ENCODE data around the gene OR10A2.

The OR10A2 gene

GRCh38 chr11:6862961-6863360 is at the start of gene OR10A2:
Gene OR10A2, plus strand, starts transcription at chr11:6863057. Its CDS starts 6,698 bp downstream, at chr11:6869755.
- Histone ChIP-seq H3K4me3 (ENCODE audit: low read length in 2 of 2) (no peak within 1 kb of the TSS), H3K9ac (ENCODE audit: low read depth in 1 of 2, low read length in 2 of 2) (no peak within 1 kb of the TSS), H3K27me3 (ENCODE audit: control insufficient read depth in 2 of 2, insufficient read depth in 2 of 2, low read length in 2 of 2) (no peaks in the 10 kb centered on the region), H3K36me3 (ENCODE audit: control insufficient read depth in 2 of 2, insufficient read depth in 2 of 2, low read length in 2 of 2) (no peaks in the 10 kb centered on the region), H3K27ac (ENCODE audit: low read depth in 2 of 2, low read length in 2 of 2) (no peak within 1 kb of the TSS), H3K9me3 (ENCODE audit: control insufficient read depth in 2 of 2, low read length in 2 of 2) (no peaks in the 10 kb centered on the region), H3K4me1 (ENCODE audit: control insufficient read depth in 2 of 2, insufficient read depth in 2 of 2, low read length in 2 of 2) (no peaks in the 10 kb centered on the region)

DNA sequence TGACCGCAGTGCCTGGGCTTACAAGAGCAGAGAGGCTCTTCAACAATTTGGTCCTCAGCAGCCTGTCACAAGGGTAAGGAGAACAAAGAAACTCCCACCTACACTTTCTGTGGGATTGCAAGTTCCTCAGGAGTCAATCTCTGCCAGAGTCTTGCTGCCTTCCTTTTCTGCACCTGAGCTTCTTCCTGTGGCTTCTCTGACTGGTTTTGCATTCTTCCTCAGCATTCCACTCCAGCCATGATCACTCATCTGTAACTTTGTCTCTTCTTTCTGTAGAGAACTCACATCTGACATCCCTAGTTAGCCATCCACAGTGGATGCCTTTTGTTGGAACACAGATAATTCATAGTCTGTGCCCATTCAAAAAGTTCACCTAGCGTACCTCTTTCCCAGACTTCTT is 49.2 kb upstream of the OR10A2 start:
- Histone ChIP-seq H3K36me3 (ENCODE audit: control insufficient read depth in 2 of 2, insufficient read depth in 2 of 2, low read length in 2 of 2) (no peaks in the 10 kb centered on the region), H3K9ac (ENCODE audit: low read depth in 1 of 2, low read length in 2 of 2) (no peak overlapping the region), H3K4me1 (ENCODE audit: control insufficient read depth in 2 of 2, insufficient read depth in 2 of 2, low read length in 2 of 2) (no peaks in the 10 kb centered on the region), H3K27me3 (ENCODE audit: control insufficient read depth in 2 of 2, insufficient read depth in 2 of 2, low read length in 2 of 2) (peaks cover 0 to 2% of the 10 kb centered on the region in 2 donors), H3K27ac (ENCODE audit: low read depth in 2 of 2, low read length in 2 of 2) (no peak overlapping the region), H3K9me3 (ENCODE audit: control insufficient read depth in 2 of 2, low read length in 2 of 2) (no peaks in the 10 kb centered on the region), H3K4me3 (ENCODE audit: low read length in 2 of 2) (no peak overlapping the region)

DNA sequence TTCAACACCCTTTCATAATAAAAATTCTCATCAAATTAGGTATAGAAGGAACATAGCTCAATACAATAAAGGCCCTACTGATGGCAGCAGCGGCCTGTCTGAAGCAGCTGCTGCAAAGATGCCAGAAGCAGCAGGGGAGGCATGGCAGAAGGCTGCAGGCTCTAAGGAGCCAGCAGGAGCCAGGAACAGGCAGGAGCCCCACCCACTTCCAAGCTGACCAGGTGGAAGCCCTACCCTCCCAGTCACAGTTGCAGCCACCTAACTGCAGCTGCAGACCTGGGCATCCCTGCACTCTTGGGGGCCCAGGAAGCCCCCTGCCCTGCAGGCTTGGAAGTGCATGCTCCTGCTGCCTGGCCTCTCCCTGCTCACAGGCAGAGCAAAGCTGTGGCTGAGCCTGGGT is 45.2 kb upstream of the OR10A2 start:
- no peak overlapping the region for H3K9ac ChIP-seq (ENCODE audit: low read depth in 1 of 2, low read length in 2 of 2)
- H3K4me3 ChIP-seq (ENCODE audit: low read length in 2 of 2): no peak overlapping the region
- H3K4me1 ChIP-seq (ENCODE audit: control insufficient read depth in 2 of 2, insufficient read depth in 2 of 2, low read length in 2 of 2): no peaks in the 10 kb centered on the region
- peaks cover 0 to 2% of the 10 kb centered on the region in 2 donors for H3K27me3 ChIP-seq (ENCODE audit: control insufficient read depth in 2 of 2, insufficient read depth in 2 of 2, low read length in 2 of 2)
- H3K36me3 ChIP-seq (ENCODE audit: control insufficient read depth in 2 of 2, insufficient read depth in 2 of 2, low read length in 2 of 2): no peaks in the 10 kb centered on the region
- no peaks in the 10 kb centered on the region for H3K9me3 ChIP-seq (ENCODE audit: control insufficient read depth in 2 of 2, low read length in 2 of 2)
- H3K27ac ChIP-seq (ENCODE audit: low read depth in 2 of 2, low read length in 2 of 2): no peak overlapping the region

DNA sequence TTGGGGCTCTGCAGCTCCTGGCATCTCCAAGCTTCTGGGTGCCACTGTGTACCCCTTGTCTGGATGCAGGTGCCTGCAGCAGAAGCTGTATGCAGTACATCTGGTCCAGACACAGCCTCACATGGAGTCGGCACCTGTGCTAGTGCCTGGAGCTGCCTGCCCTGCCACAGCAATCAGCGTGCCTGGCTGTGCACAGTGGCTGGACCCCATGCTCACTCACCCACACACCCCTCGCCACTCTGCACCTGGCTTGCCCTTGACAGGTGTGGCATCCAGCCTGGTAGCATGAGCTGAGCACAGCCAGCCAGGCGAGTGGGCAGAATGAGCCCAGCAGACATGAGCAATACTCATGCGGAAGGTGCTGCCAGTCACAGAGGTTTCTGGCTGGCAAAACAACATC is 43.9 kb upstream of the OR10A2 start:
- Histone ChIP-seq H3K9me3 (ENCODE audit: control insufficient read depth in 2 of 2, low read length in 2 of 2) (no peaks in the 10 kb centered on the region), H3K27ac (ENCODE audit: low read depth in 2 of 2, low read length in 2 of 2) (no peak overlapping the region), H3K4me3 (ENCODE audit: low read length in 2 of 2) (no peak overlapping the region), H3K9ac (ENCODE audit: low read depth in 1 of 2, low read length in 2 of 2) (no peak overlapping the region), H3K27me3 (ENCODE audit: control insufficient read depth in 2 of 2, insufficient read depth in 2 of 2, low read length in 2 of 2) (no peaks in the 10 kb centered on the region), H3K36me3 (ENCODE audit: control insufficient read depth in 2 of 2, insufficient read depth in 2 of 2, low read length in 2 of 2) (no peaks in the 10 kb centered on the region), H3K4me1 (ENCODE audit: control insufficient read depth in 2 of 2, insufficient read depth in 2 of 2, low read length in 2 of 2) (no peaks in the 10 kb centered on the region)

DNA sequence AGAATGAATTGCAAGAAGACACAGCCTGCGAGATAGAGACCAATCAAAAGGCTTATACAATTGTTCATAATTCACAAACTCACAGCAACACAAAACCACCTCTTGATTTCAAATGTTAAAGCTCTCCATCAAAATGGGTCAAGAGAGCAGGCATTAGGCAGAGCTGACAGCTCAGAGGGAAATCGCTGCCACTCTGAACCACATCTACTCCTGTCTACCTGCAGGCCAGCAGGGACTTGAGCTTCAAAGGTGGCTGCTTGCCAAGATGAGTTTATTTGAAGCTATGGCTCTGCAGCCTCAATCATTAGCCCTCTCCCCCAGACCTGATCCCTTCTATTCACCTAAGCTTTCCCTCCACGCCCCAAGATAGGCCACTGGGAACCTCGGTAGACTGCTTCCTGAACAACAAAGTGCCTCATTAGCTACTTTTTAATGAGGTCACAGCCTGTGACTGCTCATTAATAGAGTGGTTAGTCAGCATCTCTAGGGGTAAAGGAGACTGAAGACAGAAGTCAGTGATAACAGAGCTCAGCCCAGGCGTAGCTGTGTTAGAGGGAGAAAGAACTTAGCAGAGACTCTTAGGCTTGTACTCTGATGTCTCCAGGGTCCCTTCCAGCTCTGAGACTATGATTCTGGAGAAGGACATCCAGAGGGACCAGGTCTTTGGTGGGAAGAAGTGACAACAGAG is 38.6 kb upstream of the OR10A2 start:
- Histone ChIP-seq H3K9ac (ENCODE audit: low read depth in 1 of 2, low read length in 2 of 2) (no peak overlapping the region), H3K27ac (ENCODE audit: low read depth in 2 of 2, low read length in 2 of 2) (no peak overlapping the region), H3K36me3 (ENCODE audit: control insufficient read depth in 2 of 2, insufficient read depth in 2 of 2, low read length in 2 of 2) (no peaks in the 10 kb centered on the region), H3K4me3 (ENCODE audit: low read length in 2 of 2) (no peak overlapping the region), H3K9me3 (ENCODE audit: control insufficient read depth in 2 of 2, low read length in 2 of 2) (no peaks in the 10 kb centered on the region), H3K27me3 (ENCODE audit: control insufficient read depth in 2 of 2, insufficient read depth in 2 of 2, low read length in 2 of 2) (no peaks in the 10 kb centered on the region), H3K4me1 (ENCODE audit: control insufficient read depth in 2 of 2, insufficient read depth in 2 of 2, low read length in 2 of 2) (no peaks in the 10 kb centered on the region)

DNA sequence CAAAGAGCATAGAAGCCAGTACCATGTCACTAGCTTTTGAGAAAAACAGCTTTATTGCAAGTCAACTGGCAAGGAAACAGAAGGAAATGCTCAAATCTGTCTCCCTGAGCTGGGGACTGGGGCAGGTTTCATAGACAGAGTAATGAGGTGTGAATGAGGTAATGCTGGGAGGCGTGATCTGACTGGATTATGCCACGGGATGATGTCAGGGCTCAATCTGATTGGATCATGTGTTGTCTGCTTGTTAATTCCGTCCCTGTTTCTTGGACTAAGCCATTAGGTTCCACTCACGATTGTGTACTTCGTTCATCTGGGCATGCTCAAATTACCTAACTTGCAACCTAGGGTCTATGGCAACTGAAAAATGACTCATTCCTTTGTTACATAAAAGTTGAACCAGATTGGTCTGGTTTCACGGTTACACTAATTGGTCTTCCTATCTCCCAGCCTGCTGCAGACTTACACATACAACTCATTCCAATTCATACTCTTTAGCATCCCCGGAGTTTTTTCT is 37.6 kb upstream of the OR10A2 start:
- no peaks in the 10 kb centered on the region for H3K9me3 ChIP-seq (ENCODE audit: control insufficient read depth in 2 of 2, low read length in 2 of 2)
- H3K36me3 ChIP-seq (ENCODE audit: control insufficient read depth in 2 of 2, insufficient read depth in 2 of 2, low read length in 2 of 2): no peaks in the 10 kb centered on the region
- H3K9ac ChIP-seq (ENCODE audit: low read depth in 1 of 2, low read length in 2 of 2): no peak overlapping the region
- H3K27ac ChIP-seq (ENCODE audit: low read depth in 2 of 2, low read length in 2 of 2): no peak overlapping the region
- no peaks in the 10 kb centered on the region for H3K4me1 ChIP-seq (ENCODE audit: control insufficient read depth in 2 of 2, insufficient read depth in 2 of 2, low read length in 2 of 2)
- H3K4me3 ChIP-seq (ENCODE audit: low read length in 2 of 2): no peak overlapping the region
- H3K27me3 ChIP-seq (ENCODE audit: control insufficient read depth in 2 of 2, insufficient read depth in 2 of 2, low read length in 2 of 2): no peaks in the 10 kb centered on the region

- no peak overlapping the region for H3K27ac ChIP-seq (ENCODE audit: low read depth in 2 of 2, low read length in 2 of 2)
- H3K9me3 ChIP-seq (ENCODE audit: control insufficient read depth in 2 of 2, low read length in 2 of 2): no peaks in the 10 kb centered on the region
- no peaks in the 10 kb centered on the region for H3K27me3 ChIP-seq (ENCODE audit: control insufficient read depth in 2 of 2, insufficient read depth in 2 of 2, low read length in 2 of 2)
- no peak overlapping the region for H3K9ac ChIP-seq (ENCODE audit: low read depth in 1 of 2, low read length in 2 of 2)
- no peak overlapping the region for H3K4me3 ChIP-seq (ENCODE audit: low read length in 2 of 2)
- no peaks in the 10 kb centered on the region for H3K36me3 ChIP-seq (ENCODE audit: control insufficient read depth in 2 of 2, insufficient read depth in 2 of 2, low read length in 2 of 2)
- H3K4me1 ChIP-seq (ENCODE audit: control insufficient read depth in 2 of 2, insufficient read depth in 2 of 2, low read length in 2 of 2): no peaks in the 10 kb centered on the region
Measured at GRCh38 chr11:6828103-6828502, 34.8 kb upstream of the OR10A2 start.

DNA sequence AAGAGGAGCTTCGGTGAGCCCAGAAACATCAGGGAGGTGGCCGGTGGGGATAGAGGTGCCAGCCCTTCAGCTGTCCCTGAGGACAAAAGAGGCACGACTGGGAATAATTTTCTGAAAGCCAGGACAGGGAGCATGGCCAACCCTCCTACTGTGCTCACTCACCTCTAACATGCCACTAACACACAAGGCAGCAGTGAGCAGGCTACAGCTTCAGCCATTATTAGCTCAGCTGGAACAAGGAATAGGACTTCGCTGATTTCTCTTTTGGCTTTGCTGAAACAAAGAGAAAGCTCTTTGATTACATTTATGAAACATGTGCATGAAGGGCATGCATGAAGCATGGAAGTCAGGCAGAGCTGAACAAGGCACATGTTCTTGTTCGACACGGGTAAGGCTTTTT is 29.5 kb upstream of the OR10A2 start:
- no peaks in the 10 kb centered on the region for H3K27me3 ChIP-seq (ENCODE audit: control insufficient read depth in 2 of 2, insufficient read depth in 2 of 2, low read length in 2 of 2)
- H3K36me3 ChIP-seq (ENCODE audit: control insufficient read depth in 2 of 2, insufficient read depth in 2 of 2, low read length in 2 of 2): no peaks in the 10 kb centered on the region
- H3K4me3 ChIP-seq (ENCODE audit: low read length in 2 of 2): no peak overlapping the region
- H3K9me3 ChIP-seq (ENCODE audit: control insufficient read depth in 2 of 2, low read length in 2 of 2): no peaks in the 10 kb centered on the region
- no peak overlapping the region for H3K9ac ChIP-seq (ENCODE audit: low read depth in 1 of 2, low read length in 2 of 2)
- H3K27ac ChIP-seq (ENCODE audit: low read depth in 2 of 2, low read length in 2 of 2): no peak overlapping the region
- H3K4me1 ChIP-seq (ENCODE audit: control insufficient read depth in 2 of 2, insufficient read depth in 2 of 2, low read length in 2 of 2): no peaks in the 10 kb centered on the region

DNA sequence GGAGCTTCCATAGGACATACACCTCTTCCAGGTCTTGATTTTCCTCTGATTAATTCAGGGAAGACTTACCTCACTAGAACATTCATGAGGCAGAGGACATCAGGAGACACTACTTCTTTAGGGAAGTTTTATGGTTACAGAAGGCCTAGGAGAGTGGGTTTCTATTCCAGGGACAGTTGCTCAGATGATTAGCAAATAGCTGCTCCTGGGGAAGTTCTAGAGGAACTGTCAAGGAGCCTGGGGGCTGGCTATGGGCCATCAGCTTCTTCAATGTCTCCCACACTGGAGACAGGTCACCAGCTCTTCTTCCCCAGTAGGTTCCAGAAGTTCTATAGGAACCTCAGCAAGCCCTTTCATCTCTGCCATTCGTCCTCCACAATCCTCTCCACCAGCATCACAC is 28.8 kb upstream of the OR10A2 start:
- Histone ChIP-seq H3K4me1 (ENCODE audit: control insufficient read depth in 2 of 2, insufficient read depth in 2 of 2, low read length in 2 of 2) (no peaks in the 10 kb centered on the region), H3K27me3 (ENCODE audit: control insufficient read depth in 2 of 2, insufficient read depth in 2 of 2, low read length in 2 of 2) (no peaks in the 10 kb centered on the region), H3K27ac (ENCODE audit: low read depth in 2 of 2, low read length in 2 of 2) (no peak overlapping the region)

GRCh38 chr11:6841694-6842093 is 21.2 kb upstream of the OR10A2 start:
- Histone ChIP-seq H3K4me3 (ENCODE audit: low read length in 2 of 2) (no peak overlapping the region), H3K36me3 (ENCODE audit: control insufficient read depth in 2 of 2, insufficient read depth in 2 of 2, low read length in 2 of 2) (no peaks in the 10 kb centered on the region), H3K4me1 (ENCODE audit: control insufficient read depth in 2 of 2, insufficient read depth in 2 of 2, low read length in 2 of 2) (no peaks in the 10 kb centered on the region), H3K27ac (ENCODE audit: low read depth in 2 of 2, low read length in 2 of 2) (no peak overlapping the region), H3K9me3 (ENCODE audit: control insufficient read depth in 2 of 2, low read length in 2 of 2) (no peaks in the 10 kb centered on the region), H3K9ac (ENCODE audit: low read depth in 1 of 2, low read length in 2 of 2) (no peak overlapping the region), H3K27me3 (ENCODE audit: control insufficient read depth in 2 of 2, insufficient read depth in 2 of 2, low read length in 2 of 2) (no peaks in the 10 kb centered on the region)

More for the DNA sequence above, 28.8 kb upstream of the OR10A2 start:
- no peaks in the 10 kb centered on the region for H3K9me3 ChIP-seq (ENCODE audit: control insufficient read depth in 2 of 2, low read length in 2 of 2)
- no peak overlapping the region for H3K9ac ChIP-seq (ENCODE audit: low read depth in 1 of 2, low read length in 2 of 2)
- H3K4me3 ChIP-seq (ENCODE audit: low read length in 2 of 2): no peak overlapping the region
- no peaks in the 10 kb centered on the region for H3K36me3 ChIP-seq (ENCODE audit: control insufficient read depth in 2 of 2, insufficient read depth in 2 of 2, low read length in 2 of 2)

Data from mucosa of rectum (tissue), 2 donors.